Measurements from ENCODE around the gene KLHL25. TPM values are rescaled to one million over a fixed set of nuclear protein-coding genes. Genes with fewer than 3 reads are reported as not detected.
"Not testable (repeated sequence)": the region's sequence is repeated elsewhere in the genome, so short reads cannot be mapped to it uniquely, and the experiment has no call there.

Gene KLHL25, protein sequence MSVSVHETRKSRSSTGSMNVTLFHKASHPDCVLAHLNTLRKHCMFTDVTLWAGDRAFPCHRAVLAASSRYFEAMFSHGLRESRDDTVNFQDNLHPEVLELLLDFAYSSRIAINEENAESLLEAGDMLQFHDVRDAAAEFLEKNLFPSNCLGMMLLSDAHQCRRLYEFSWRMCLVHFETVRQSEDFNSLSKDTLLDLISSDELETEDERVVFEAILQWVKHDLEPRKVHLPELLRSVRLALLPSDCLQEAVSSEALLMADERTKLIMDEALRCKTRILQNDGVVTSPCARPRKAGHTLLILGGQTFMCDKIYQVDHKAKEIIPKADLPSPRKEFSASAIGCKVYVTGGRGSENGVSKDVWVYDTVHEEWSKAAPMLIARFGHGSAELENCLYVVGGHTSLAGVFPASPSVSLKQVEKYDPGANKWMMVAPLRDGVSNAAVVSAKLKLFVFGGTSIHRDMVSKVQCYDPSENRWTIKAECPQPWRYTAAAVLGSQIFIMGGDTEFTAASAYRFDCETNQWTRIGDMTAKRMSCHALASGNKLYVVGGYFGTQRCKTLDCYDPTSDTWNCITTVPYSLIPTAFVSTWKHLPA
- polyA plus RNA-seq (2013, experiment 1 of 2; ENCODE audit: insufficient read length) = 4.5 TPM
- polyA plus RNA-seq (2013, experiment 2 of 2; ENCODE audit: insufficient read length) = 4.4 TPM

DNA sequence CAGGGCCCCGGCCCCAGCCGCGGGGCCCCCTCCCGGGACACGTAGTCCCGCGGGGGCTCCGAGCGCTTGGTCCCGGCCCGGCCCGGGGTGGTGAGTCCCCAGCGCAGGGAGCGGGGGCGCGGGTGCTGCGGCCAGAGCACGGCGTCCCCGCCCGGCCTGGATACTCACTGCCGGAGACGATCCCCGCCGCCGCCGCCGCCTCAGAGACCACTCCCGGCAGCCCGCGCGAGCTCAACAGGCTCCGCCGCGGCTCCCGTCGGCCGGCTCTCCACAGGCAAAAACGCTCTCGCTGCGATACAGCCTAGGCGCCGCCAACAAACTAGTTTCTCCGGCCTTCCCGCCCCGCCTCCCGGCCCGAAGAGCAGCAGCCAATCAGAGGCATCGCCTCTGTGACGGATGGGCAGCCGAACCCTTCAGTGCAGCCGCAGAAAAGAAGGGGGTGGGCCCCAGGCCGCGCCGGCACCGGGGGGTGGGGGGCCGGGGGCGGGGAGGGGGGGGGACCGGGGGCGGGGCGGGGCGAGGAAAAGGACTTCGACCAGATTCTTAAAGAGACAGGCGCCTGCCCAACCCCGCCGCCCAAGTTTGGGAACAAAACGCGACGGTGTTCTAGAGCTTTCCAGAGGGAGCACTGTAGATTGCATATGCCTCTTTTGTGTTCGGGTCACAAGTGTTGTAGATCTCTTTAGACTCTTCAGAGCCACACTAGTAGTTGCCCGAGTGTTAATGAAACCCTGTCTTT lies at the start of gene KLHL25:
KLHL25 (minus strand) TSS at position 328 of the 739 bp plus-strand sequence. CDS start 25,115 bp downstream, outside the sequence.
- DNase-seq = peak; percentile 96

DNA sequence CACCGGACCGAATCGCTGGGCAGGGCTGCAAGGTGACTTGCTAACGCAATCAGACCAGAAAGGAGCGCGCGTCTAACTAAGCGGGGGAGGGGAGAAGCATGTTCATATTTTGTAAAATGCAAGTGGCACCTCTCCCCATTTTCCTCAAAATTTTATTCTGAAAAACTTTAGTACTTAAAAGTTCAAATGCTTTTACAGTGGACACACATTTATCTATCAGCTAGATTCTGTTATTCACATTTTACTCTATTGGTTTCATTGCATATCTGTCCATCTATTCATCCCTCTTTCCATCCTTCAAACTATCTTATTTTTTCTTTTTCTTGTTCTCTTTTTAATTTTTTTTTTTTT lies 46.1 kb upstream of the KLHL25 start:
- DNase-seq = no peak

DNA sequence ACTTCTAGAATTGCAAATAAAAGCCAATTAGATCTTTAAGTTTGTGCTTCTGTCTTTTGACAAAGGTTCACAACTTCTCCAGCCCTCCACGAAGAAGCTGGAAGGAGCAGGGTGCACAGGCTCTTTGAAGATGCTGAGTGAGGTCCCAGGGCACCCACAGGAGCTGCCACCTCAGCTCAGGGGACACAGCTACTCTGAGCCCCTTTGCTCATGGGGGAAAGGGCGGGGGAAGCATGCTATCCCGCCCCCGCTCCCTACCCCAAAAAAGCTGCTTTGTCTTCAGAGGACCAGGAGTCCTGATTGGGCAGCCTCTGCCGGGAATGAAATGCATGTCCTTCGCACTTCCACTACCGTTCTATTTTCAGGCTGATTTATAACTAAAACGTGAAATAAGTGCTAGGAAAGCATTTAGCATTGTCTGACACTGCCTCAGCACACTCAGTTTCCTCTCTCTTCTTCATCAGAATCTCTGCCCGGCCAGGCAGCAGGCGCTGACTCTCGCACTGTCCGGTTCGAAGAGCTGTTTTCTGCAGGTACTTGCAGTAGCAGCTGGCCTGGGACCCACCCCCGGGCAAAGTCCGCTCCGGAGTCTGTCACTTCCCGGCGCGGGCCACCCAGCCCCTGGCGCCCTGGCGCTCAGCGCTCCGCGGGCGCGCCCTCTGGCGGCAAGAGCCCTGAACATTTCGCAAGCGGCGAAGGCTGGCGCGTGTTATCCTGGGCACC lies 45.5 kb upstream of the KLHL25 start:
- peak; percentile 36 for DNase-seq

DNA sequence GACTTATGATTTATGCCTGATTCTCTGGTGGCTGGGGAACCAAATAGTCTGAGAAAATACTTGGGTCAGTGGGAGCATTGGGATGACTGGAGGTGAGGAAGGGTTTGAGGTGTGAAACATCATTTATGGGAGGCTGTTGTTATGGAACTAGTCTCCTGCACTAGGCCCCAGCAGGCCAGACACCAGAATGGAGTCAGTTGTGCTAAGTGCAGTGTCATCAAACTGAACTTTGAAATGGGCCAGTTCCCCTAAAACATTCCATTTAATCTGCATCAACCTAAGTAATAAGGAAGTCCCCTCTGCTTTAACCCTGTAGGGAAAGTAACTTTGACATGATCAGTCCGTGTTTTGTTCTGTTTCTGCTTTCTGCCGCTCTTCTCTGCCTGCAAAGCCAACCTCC lies 44.9 kb upstream of the KLHL25 start:
- DNase-seq = no peak

DNA sequence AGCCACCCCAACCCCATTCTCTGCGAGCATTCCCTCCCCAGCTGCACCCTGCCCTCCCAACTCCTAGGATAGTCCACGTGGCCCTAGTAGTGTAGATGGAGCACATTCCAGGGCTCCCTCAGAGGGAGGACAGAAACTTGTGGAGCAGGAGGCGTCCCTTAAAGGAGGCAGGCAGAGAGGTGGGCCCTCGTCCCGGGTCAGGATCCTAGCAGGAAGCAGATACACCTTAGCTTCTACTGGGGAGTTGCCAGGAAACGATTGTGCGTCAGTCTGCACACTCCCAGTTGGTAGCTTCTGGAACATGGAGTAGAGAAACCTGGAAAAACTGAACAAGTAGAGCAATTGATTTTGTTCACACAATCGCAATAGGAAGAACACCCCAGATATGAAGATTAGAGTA lies 43.9 kb upstream of the KLHL25 start:
- no peak for DNase-seq

DNA sequence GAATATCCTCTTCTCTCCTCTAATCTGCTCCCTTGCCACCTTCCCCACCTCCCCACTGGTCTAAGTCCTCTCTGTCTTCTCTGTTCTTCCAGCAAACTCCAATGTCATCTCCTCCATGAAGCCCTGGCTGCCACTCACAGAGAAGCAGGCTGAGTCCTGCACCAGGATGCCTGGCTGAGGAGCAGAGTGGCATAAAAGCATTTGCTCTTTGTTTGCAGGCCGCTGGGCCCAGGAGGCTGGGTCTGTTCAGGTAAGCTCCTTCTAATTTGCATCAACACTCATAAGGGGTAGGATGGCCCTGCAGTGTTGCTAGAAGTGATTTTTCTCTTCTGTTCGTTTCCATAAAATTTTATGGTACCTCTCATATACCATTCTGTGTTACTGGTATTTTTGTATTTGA lies 43.2 kb upstream of the KLHL25 start:
- DNase-seq = no peak

DNA sequence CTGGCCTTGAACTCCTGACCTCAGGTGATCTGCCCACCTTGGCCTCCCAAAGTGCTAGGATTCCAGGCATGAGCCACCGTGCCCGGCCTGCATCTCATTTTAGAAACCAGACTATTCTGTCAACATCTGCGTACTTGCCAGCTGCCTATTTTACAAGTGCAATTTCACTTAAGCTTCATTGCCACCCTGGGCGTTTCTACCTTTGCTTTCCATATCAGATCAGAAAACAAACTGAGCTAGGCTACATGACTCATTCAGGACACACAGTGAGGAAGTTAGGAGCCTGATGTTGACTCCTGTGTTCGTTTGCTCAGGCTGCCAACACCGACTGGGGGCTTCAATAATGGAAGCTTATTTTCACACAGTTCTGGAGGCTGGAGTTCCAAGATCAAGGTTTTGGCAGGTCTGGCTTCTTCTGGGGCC lies 42.3 kb upstream of the KLHL25 start:
- no peak for DNase-seq

DNA sequence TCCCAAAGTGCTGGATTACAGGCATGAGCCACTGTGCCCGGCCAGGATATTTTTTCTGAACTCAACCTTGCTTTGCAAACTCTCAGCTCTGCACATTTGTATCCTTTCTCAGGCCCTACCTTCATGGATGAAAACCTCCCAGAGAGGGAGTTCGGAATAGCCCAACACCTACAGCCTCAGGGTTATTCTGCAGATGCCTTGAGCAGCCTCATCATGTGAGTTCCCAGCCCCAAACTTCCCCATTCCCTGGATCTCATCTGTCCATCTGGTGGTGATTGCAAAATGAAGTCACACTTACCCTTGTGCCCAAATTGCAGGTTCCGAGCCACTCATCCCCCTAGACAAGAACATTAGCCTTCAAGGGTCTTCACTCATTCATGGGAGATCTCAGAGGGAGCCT lies 39.9 kb upstream of the KLHL25 start:
- no peak for DNase-seq

DNA sequence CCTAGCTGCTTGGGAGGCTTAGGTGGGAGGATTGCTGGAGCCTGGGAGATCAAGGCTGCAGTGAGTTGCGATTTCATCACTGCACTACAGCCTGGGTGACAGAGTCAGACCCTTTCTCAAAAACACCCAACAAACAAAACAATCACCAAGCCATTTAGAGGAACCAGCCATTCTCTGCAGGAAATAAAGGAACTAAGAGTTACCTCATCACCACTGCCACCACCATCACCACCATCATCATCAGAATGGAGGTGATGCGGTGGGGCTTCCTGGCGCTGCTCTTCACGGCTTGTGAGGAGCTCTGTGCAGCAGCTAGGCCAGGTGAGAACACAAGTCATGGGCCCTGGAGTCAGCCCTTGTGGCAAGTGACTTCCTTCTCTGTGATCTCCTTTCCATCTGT lies 37.7 kb upstream of the KLHL25 start:
- no peak for DNase-seq

DNA sequence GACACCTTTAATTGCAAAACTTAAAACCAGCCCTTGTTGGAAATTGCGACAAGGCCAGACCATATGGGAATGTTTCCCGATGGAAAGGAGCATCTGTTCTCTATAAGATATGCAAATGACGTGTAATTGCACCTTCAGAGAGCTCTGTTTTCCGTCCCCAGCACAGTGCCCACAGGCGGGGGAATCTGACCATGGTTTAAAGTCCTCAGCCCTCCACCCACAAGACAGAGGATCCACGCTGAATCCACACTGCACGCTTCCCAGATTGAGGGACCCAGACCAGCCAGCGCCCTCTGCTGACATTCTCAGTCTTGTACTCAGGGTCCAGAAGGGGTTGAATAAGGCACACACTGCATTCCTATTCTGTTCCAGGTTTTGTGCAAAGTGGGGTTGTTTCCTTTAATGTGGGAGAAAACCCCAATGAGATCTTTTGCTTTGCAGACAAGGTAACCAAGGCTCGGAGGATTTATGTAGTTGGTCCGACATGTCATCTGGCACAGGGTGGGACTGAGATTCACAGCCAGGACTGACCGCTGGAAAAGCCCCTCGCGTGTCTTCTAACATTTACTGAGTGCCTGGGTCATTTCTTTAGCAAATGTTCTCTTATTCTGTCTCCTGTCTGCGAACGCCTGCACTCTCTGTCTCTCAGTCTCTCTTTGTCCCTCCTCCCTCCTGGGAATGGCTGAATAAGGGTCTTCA lies 36.8 kb upstream of the KLHL25 start:
- DNase-seq = peak; percentile 53

DNA sequence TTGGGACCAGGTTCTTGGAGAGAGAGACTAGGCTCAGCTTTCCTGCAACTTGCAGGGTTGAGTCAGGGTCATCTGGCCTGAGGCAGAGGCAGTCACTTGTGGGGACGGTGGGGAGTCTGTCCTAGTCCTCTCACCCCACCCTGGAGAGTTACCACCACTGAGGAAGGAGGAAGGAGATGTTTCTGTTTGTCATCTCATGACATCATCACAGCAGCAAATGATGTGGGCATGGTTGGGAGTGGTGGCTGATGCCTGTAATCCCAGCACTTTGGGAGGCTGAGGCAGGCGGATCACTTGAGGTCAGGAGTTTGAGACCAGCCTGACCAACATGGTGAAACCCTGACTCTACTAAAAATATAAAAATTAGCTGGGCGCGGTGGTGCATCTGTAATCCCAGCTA lies 35.0 kb upstream of the KLHL25 start:
- not testable (repeated sequence) for DNase-seq

DNA sequence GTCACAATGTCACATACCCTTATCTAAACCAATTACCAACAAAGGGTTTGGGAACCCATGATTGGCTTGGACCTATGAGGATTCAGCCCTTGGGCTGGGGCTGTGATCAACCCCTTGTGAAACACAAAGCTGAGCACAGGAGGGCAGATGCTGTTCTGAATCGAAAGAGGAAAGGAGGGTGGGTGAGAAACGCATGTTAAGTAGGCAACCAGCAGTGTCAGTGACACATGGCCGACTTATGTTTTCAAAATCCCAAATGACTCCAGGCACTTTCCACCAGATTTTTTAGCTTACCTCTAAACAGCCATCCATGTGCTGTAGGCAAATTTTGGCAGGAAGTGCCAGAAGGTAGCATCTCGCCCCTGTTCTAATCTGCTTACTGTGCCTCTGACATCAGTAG lies 34.1 kb upstream of the KLHL25 start:
- no peak for DNase-seq

DNA sequence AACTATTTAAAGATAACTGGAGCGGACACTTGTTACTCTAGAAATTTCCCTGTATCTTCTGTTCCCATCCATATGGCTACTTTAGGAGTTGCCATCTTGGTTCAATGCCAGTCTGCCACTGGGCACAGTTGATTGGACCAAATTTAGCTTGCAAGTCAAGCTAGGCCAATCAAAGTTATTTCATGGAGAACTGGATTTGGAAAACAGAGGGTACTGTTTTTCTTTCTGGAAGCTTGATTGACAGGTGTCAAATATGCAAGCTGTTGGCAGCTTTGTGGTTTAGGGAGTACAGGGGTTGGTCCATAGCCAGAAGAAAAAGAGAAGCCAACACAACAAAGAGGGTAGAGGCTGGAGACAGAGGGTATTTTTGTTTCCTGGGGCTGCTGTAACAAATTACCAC lies 33.4 kb upstream of the KLHL25 start:
- DNase-seq = no peak

DNA sequence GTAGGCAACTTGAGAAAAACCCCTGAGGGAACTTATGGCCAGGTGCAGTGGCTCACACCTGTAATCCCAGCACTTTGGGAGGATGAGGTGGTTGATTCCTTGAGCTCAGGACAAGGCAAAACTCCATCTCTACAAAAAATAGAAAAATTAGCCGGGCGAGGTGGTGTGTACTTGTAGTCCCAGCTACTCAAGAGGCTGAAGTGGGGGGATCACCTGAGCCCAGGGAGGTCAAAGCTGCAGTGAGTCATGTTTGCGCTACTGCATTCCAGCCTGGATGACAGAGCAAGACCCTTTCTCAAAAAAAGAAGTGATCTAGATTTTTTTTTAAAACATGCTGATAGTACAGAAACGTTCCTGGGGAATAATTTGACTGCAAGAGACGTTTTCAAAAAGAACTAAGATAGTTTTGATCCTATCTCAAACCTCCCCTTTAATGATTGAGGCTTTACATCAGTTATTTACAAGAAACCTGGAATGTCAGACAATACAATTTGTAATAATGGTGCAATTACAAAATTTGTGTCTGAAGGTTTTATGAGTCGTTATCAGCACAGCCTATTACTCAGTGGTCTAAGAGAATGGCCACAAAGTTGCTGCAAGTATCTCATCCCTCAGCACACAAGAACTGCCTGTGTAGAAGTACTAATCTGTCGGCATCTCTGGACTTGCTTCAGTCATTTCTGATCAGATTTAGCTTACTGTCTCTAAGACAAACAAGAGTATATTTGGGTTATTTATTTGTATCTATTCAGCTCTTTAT lies 32.2 kb upstream of the KLHL25 start:
- peak; percentile 41 for DNase-seq

DNA sequence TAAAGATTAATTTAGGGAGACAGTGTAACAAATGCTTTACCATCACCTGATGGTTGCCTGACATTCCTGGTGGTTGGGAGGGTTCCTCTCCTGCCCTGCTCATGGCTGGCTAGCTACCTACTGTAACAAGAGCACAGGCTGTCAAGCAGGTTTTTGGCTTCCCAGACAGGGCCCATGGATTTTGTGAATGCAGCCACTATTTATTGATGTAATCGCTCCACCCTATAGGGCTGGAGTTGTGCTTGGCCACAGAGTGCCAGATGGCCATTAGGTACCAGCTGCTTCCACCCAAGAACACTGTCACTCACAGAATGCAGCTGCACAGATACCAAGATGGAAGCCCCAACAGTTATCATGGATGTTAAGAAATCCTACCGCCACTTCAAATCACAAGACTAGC lies 31.0 kb upstream of the KLHL25 start:
- DNase-seq = no peak

DNA sequence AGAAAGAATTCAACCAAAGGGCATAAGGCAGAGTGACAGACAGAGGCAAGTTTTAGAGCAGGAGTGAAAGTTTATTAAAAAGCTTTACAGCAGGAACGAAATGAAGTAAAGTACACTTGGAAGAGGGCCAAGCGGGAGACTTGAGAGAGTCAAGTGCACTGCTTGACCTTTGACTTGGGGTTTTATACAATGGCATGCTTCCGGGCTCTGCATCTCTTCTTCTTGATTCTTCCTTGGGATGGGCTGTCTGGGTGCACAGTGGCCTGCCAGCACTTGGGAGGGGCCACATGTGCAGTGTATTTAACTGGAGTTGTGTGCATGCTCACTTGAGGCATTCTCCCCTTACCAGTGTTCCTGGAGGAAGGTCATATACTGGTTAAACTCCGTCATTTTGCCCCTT lies 30.4 kb upstream of the KLHL25 start:
- DNase-seq = no peak

DNA sequence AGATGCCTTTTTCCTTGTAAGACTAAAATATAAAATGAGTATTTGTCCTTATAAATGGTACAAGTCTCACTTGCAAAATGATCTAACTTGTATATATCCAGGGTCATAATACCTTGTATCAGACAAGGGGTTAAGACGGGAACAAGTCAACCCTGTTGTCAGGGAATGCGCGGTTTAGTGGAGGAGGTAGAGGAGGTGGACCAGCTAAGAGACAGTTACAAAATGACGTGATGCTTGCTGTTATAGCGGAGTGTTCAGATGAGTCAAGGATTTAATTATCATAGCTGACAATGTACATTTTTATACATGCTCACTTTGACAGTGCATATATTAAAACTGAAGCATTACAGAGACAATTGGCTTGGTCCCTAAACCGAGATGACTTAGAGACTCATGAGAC lies 26.8 kb upstream of the KLHL25 start:
- DNase-seq = no peak

DNA sequence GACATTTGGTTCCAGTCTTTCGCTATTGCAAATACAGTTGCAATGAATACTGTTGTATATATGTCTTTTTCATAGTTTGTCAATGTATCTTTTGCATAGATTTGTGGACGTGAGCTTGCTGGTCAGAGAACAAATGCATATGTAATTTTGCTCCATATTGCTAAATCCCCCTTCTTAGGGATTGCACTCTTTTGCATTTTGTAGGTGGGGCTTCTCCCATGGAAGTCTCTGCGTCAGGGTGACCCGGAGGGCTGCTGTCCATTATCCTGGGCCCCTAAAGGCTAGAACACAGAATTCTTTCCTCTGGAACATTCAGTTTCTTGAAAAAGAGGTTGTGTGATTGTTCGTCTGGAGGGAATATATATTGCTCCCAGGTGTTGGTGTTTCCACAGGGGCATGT lies 25.2 kb upstream of the KLHL25 start:
- DNase-seq = no peak

DNA sequence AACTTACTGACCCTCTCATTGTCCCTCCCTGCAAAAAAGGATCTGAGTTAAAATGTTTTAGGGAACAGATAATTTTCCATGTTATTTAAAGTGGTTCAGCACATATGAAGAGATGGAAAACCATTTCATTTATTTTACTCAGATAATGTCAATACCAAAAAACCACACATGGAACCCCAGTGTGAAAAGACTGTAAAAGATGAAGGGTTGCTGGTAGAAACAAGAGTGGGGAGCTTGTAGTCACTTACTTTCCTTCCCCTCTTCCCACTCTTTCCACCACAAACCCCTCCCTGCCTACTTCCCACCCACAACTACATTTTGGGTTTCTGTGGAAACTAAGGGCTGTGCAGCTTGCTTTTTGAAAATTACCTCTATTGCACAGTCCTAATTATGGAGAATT lies 18.5 kb upstream of the KLHL25 start:
- no peak for DNase-seq

DNA sequence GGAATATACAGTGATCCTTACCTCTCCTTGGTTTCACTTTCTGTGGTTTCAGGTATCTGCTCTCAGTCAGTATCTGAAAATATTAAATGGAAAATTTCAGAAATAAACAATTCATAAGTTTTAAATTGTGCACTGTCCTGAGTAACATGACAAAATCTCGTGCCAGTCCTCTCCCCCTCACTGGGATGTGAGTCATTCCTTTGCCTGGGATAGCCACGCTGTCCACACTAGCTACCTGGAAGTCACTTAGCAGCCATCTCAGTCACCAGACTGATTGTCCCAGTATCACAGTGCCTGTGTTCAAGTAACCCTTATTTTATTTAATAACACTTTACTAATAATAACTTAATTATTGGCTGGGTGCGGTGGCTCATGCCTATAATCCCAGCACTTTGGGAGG lies 15.3 kb upstream of the KLHL25 start:
- no peak for DNase-seq

DNA sequence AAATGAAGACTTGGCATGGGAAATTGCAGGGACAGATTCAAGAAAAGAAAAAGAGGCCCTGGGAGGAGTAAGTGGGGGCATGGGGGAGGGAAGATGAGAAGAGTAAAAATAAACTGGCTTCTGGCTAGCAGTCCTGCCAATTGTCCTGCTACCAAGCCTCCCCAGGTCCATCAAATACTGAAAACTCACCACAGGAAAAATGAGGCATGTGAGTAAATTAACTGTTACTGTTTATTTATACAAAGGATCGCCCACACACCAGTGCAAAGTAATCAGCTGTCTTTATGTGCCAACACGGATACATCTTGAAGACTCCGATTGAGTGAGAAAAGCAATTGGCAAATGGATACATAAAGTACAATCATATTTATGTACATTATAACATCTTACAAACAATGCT lies 10.7 kb upstream of the KLHL25 start:
- DNase-seq = no peak

Data from fibroblast of skin of abdomen (primary cell).